IMR-90 (cell line): Measurements from ENCODE around the gene OPRL1. TPM values are rescaled to one million over a fixed set of nuclear protein-coding genes. Genes with fewer than 3 reads are reported as not detected.

Experiments
- ATAC-seq: fragments of 200-7000 bp; cut with Tn5 transposase; 2 replicates; pipeline ENCODE4 v1.9.1; 2020; ENCODE audit warnings: low read depth, mild to moderate bottlenecking, moderate library complexity
- BruUV-seq: library from RNA; stranded (reverse); fragments of 400-500 nt; replicated peaks from 2 replicates; lab custom pipeline; 2021; lab: Mats Ljungman, UMichigan
- CTCF ChIA-PET: fragments of 300-600 bp; formaldehyde crosslinking; extraction: SDS; loops from one replicate; lab custom pipeline; 2021; ENCODE audit warnings: antibody characterized with exemption; lab: Yijun Ruan, JAX
- POLR2A ChIA-PET: fragments of 300-600 bp; sonication (Branson Sonifier 250); formaldehyde crosslinking; loops from one replicate; lab custom pipeline; 2022; ENCODE audit warnings: antibody characterized with exemption; ENCODE audit not compliant: unreplicated experiment; lab: Charles Lee
- DNase-seq: peaks from one replicate; pipeline ENCODE4 v3.0.0; 2013
- H2AFZ ChIP-seq: replicated peaks from 2 replicates; pipeline ENCODE3; 2013; ENCODE audit warnings: low read length, mild to moderate bottlenecking; ENCODE audit not compliant: poor library complexity
- H2AK5ac ChIP-seq: 2 replicates; pipeline ENCODE4 v1.6.1; 2013; ENCODE audit warnings: low read depth, low read length, inconsistent platforms
- H2AK9ac ChIP-seq: replicated peaks from 2 replicates; pipeline ENCODE3; 2013; ENCODE audit warnings: mild to moderate bottlenecking, low read depth, low read length, moderate library complexity; ENCODE audit not compliant: poor library complexity
- H2BK120ac ChIP-seq: 2 replicates; pipeline ENCODE4 v1.6.1; 2013; ENCODE audit warnings: low read depth, low read length, inconsistent platforms
- H2BK15ac ChIP-seq: 3 replicates; pipeline ENCODE4 v1.6.1; 2013; ENCODE audit warnings: low read depth, low read length, inconsistent platforms
- H2BK20ac ChIP-seq: 2 replicates; pipeline ENCODE4 v1.6.1; 2013; ENCODE audit warnings: low read depth, mild to moderate bottlenecking, inconsistent platforms, low read length, moderate library complexity
- H2BK5ac ChIP-seq: 2 replicates; pipeline ENCODE4 v1.6.1; 2013; ENCODE audit warnings: mild to moderate bottlenecking, low read depth, low read length, inconsistent platforms; ENCODE audit not compliant: poor library complexity, severe bottlenecking
- H3K14ac ChIP-seq: replicated peaks from 2 replicates; pipeline ENCODE4 v1.6.1; 2013; ENCODE audit warnings: low read depth, low read length, inconsistent platforms
- H3K18ac ChIP-seq: 2 replicates; pipeline ENCODE4 v1.6.1; 2013; ENCODE audit warnings: low read depth, low read length, control low read depth
- H3K23ac ChIP-seq: 2 replicates; pipeline ENCODE4 v1.6.1; 2013; ENCODE audit warnings: low read depth, low read length, inconsistent platforms
- H3K27ac ChIP-seq: 2 replicates; pipeline ENCODE4 v1.5.1; 2013; ENCODE audit warnings: mild to moderate bottlenecking, control low read depth, low read length; ENCODE audit not compliant: insufficient read depth
- H3K27me3 ChIP-seq: 2 replicates; pipeline ENCODE4 v1.6.1; 2013; ENCODE audit warnings: low read length; ENCODE audit not compliant: control insufficient read depth, insufficient read depth
- H3K36me3 ChIP-seq: 2 replicates; pipeline ENCODE4 v1.6.1; 2013; ENCODE audit warnings: low read length, mixed read lengths; ENCODE audit not compliant: control insufficient read depth, insufficient read depth
- H3K4ac ChIP-seq: 2 replicates; pipeline ENCODE4 v1.6.1; 2013; ENCODE audit warnings: low read depth, low read length, inconsistent platforms
- H3K4me1 ChIP-seq: 2 replicates; pipeline ENCODE4 v1.6.1; 2013; ENCODE audit warnings: low read length, mixed read lengths; ENCODE audit not compliant: control insufficient read depth, insufficient read depth
- H3K4me2 ChIP-seq: 2 replicates; pipeline ENCODE4 v1.6.1; 2013; ENCODE audit warnings: low read depth, mild to moderate bottlenecking, control low read depth, low read length, moderate library complexity
- H3K4me3 ChIP-seq: 2 replicates; pipeline ENCODE4 v1.5.1; 2013; ENCODE audit warnings: low read depth, mild to moderate bottlenecking, control low read depth, low read length, moderate library complexity; ENCODE audit not compliant: insufficient read depth
- H3K56ac ChIP-seq: 2 replicates; pipeline ENCODE4 v1.6.1; 2013; ENCODE audit warnings: low read length, inconsistent platforms; ENCODE audit not compliant: insufficient read depth; ENCODE audit errors: extremely low read depth
- H3K79me1 ChIP-seq, 2 experiments: 2 replicates each; pipeline ENCODE4 v1.6.1; 2013; ENCODE audit warnings: low read length in 2 of 2, inconsistent platforms in 1 of 2, low read depth in 1 of 2
- H3K9ac ChIP-seq: 2 replicates; pipeline ENCODE4 v1.6.1; 2013; ENCODE audit warnings: low read depth, low read length, control low read depth
- H3K9me1 ChIP-seq: 2 replicates; pipeline ENCODE4 v1.6.1; 2013; ENCODE audit warnings: low read length, inconsistent platforms; ENCODE audit not compliant: insufficient read depth
- H3K9me3 ChIP-seq: 2 replicates; pipeline ENCODE4 v1.6.1; 2013; ENCODE audit warnings: low read length; ENCODE audit not compliant: control insufficient read depth, insufficient read depth
- H4K20me1 ChIP-seq: 2 replicates; pipeline ENCODE4 v1.6.1; 2013; ENCODE audit warnings: low read length, inconsistent platforms; ENCODE audit not compliant: insufficient read depth
- H4K5ac ChIP-seq: 2 replicates; pipeline ENCODE4 v1.6.1; 2013; ENCODE audit warnings: mild to moderate bottlenecking, low read depth, low read length, control low read depth
- H4K8ac ChIP-seq, 2 experiments: 2 replicates each; pipeline ENCODE4 v1.6.1; 2013; ENCODE audit warnings: low read depth in 2 of 2, low read length in 2 of 2, control low read depth in 1 of 2, inconsistent platforms in 1 of 2
- H4K91ac ChIP-seq: 2 replicates; pipeline ENCODE4 v1.6.1; 2013; ENCODE audit warnings: low read depth, low read length, inconsistent platforms; ENCODE audit not compliant: insufficient read depth
- CHD1 ChIP-seq: IDR thresholded peaks from 2 replicates; pipeline ENCODE4 v1.6.1; 2012; ENCODE audit warnings: low read depth, low read length, improper control_type of control experiment
- MAZ ChIP-seq: IDR thresholded peaks from 2 replicates; pipeline ENCODE4 v1.6.1; 2012; ENCODE audit warnings: low read depth, mild to moderate bottlenecking, low read length, improper control_type of control experiment, moderate library complexity, borderline replicate concordance
- RAD21 ChIP-seq: IDR thresholded peaks from 2 replicates; pipeline ENCODE4 v1.6.1; 2012; ENCODE audit warnings: low read length, improper control_type of control experiment
- RFX5 ChIP-seq: IDR thresholded peaks from 2 replicates; pipeline ENCODE4 v1.8.0; 2012; ENCODE audit warnings: low read depth, mild to moderate bottlenecking, low read length, moderate library complexity
- WGBS, 2 experiments: methylation state at CpG; one replicate each; pipeline versions ENCODE4 v1.1.5 to v1.1.7; 2013; ENCODE audit warnings: missing lambda C conversion rate in 2 of 2; ENCODE audit not compliant: insufficient read length in 1 of 2; ENCODE audit errors: extremely low coverage in 2 of 2; 5-methylcytosine and 5-hydroxymethylcytosine counted together
- dilution Hi-C: fragments of 300-500 bp; cut with HindIII; formaldehyde crosslinking; loops from one replicate; pipeline ENCODE4 v1.14.3; 2018; ENCODE audit warnings: low sequenced_read_pairs; ENCODE audit not compliant: unreplicated experiment
- in situ Hi-C: fragments of 300-500 bp; cut with MboI; formaldehyde crosslinking; loops from 3 replicates; pipeline ENCODE4 v1.14.3; 2019; ENCODE audit warnings: low sequenced_read_pairs, inconsistent platforms, mixed read lengths
- intact Hi-C: fragments of 100-400 bp; cut with micrococcal nuclease; formaldehyde crosslinking; loops from 2 replicates; pipeline ENCODE4 v1.10.0; 2022
- polyA plus RNA-seq, 3 experiments: library from polyadenylated mRNA; depleted of rRNA; stranded (reverse); fragments of >200 nt; gene quantifications; 2 replicates each; pipeline ENCODE4 v1.2.3, GENCODE V29; 2012; ENCODE audit warnings: low replicate concordance in 1 of 3
- total RNA-seq: library from RNA; depleted of rRNA; stranded (reverse); fragments of >200 nt; gene quantifications from 2 replicates; pipeline ENCODE4 v1.2.3, GENCODE V29; 2012

OPRL1 gene
- total and polyA plus RNA-seq, 2 of the 4 experiments (the other 2 are of a cell fraction) = 0.36 to 1.2 TPM

GRCh38 chr20:64143018-64143801 is 63.3 kb downstream of the OPRL1 start:
- H3K23ac ChIP-seq = no peak overlapping the region
- WGBS, 2 experiments = 63% methylated on average over 11 of the region's 14 CpGs; no CpG with 5 or more reads in 1 of the 2 experiments

More at GRCh38 chr20:64143018-64143801, 63.3 kb downstream of the OPRL1 start:
- H2AK9ac ChIP-seq = no peak overlapping the region
- in situ Hi-C loops = no loop called here
- H3K9me1 ChIP-seq = no peaks in the 10 kb centered on the region
- ChIA-PET POLR2A (no interaction called here), CTCF (no interaction called here)
- peaks cover 23% of the 10 kb centered on the region for H3K27me3 ChIP-seq
- no peak overlapping the region for H3K4me2 ChIP-seq
- intact Hi-C loops = no loop called here
- ATAC-seq (no peak), DNase-seq (no peak)
- no peak for TF ChIP-seq MAZ
- no peak for TF ChIP-seq CHD1
- TF ChIP-seq RFX5 = no peak
- TF ChIP-seq RAD21 = no peak
- BruUV-seq = no TSS peak
- H3K14ac ChIP-seq = no peak overlapping the region
- peaks cover 11% of the 10 kb centered on the region for H3K9me3 ChIP-seq
- no peak overlapping the region for H3K56ac ChIP-seq
- no peak overlapping the region for H2BK5ac ChIP-seq
- no peak overlapping the region for H3K4me3 ChIP-seq
- no peak overlapping the region for H2BK20ac ChIP-seq
- no peak overlapping the region for H2AFZ ChIP-seq
- no peak overlapping the region for H3K4ac ChIP-seq
- no peaks in the 10 kb centered on the region for H3K4me1 ChIP-seq
- H4K5ac ChIP-seq = no peak overlapping the region
- H3K9ac ChIP-seq = no peak overlapping the region
- H4K8ac ChIP-seq = no peak overlapping the region
- no peak overlapping the region for H2BK15ac ChIP-seq
- no peak overlapping the region for H3K18ac ChIP-seq
- H4K91ac ChIP-seq = no peak overlapping the region
- H2BK120ac ChIP-seq = no peak overlapping the region
- H3K27ac ChIP-seq = no peak overlapping the region
- no peaks in the 10 kb centered on the region for H3K79me1 ChIP-seq
- H2AK5ac ChIP-seq = no peak overlapping the region
- H3K36me3 ChIP-seq = no peaks in the 10 kb centered on the region
- dilution Hi-C loops = no loop called here
- no peaks in the 10 kb centered on the region for H4K20me1 ChIP-seq
